GM12878 (cell line): ENCODE results near the gene TTC33. TPM values are rescaled to one million over a fixed set of nuclear protein-coding genes. Genes with fewer than 3 reads are reported as not detected.

Experiments used
- ASH2L ChIP-seq: fragments of 300-600, 200-600 bp; sonication (generic); IDR thresholded peaks from 2 replicates; pipeline ENCODE4 v1.6.1; 2017; ENCODE audit warnings: low read depth, mild to moderate bottlenecking, borderline replicate concordance
- BHLHE40 ChIP-seq, 2 experiments: fragments of 450-650 bp in 1 of 2; IDR thresholded peaks; 2 replicates each; pipeline ENCODE4 v1.6.1; 2011 to 2017; ENCODE audit warnings: low read depth in 2 of 2, borderline replicate concordance in 1 of 2, improper control_type of control experiment in 1 of 2, low read length in 1 of 2, mild to moderate bottlenecking in 1 of 2
- CHD2 ChIP-seq: IDR thresholded peaks from 2 replicates; pipeline ENCODE4 v1.6.1; 2011; ENCODE audit warnings: low read depth, low read length, improper control_type of control experiment, borderline replicate concordance
- HDAC2 ChIP-seq: fragments of 200-600 bp; sonication (generic); IDR thresholded peaks from 2 replicates; pipeline ENCODE4 v1.6.1; 2017
- IKZF2 ChIP-seq, 2 experiments: fragments of 450-650 bp; IDR thresholded peaks; 2 replicates each; pipeline ENCODE4 v1.6.1; 2017; ENCODE audit warnings: mild to moderate bottlenecking in 2 of 2, moderate library complexity in 2 of 2
- MEF2A ChIP-seq: IDR thresholded peaks from 2 replicates; pipeline ENCODE4 v1.6.1; 2011; ENCODE audit warnings: low read depth, mild to moderate bottlenecking, low read length, moderate library complexity; ENCODE audit not compliant: insufficient read depth
- MXI1 ChIP-seq: fragments of 150-350 bp; IDR thresholded peaks from 2 replicates; pipeline ENCODE4 v1.6.1; 2011; ENCODE audit warnings: low read depth, mild to moderate bottlenecking, inconsistent platforms, low read length, improper control_type of control experiment
- NBN ChIP-seq: fragments of 450-650 bp; IDR thresholded peaks from 2 replicates; pipeline ENCODE4 v1.6.1; 2016
- NR2C2 ChIP-seq: IDR thresholded peaks from 2 replicates; pipeline ENCODE4 v1.6.1; 2011; ENCODE audit warnings: borderline replicate concordance, low read depth; ENCODE audit not compliant: control insufficient read depth, insufficient read length
- NR2F1 ChIP-seq: fragments of 450-650 bp; conservative IDR thresholded peaks from 2 replicates; pipeline ENCODE4 v1.6.1; 2017; ENCODE audit warnings: mild to moderate bottlenecking
- PAX5 ChIP-seq: IDR thresholded peaks from 2 replicates; pipeline ENCODE4 v1.6.1; 2011; ENCODE audit warnings: low read depth, low read length, borderline replicate concordance
- PAX8 ChIP-seq: fragments of 450-650 bp; IDR thresholded peaks from 2 replicates; pipeline ENCODE4 v1.6.1; 2017; ENCODE audit warnings: mild to moderate bottlenecking, moderate library complexity
- RCOR1 ChIP-seq: conservative IDR thresholded peaks from 2 replicates; pipeline ENCODE4 v1.6.1; 2012; ENCODE audit warnings: low read depth, low read length, improper control_type of control experiment
- SMARCA5 ChIP-seq: fragments of 450-650 bp; IDR thresholded peaks from 2 replicates; pipeline ENCODE4 v1.6.1; 2017; ENCODE audit warnings: mild to moderate bottlenecking
- SP1 ChIP-seq: IDR thresholded peaks from one replicate; pipeline ENCODE4 v1.6.1; 2011; ENCODE audit warnings: low read depth, low read length
- SREBF1 ChIP-seq: IDR thresholded peaks from 2 replicates; pipeline ENCODE4 v1.6.1; 2012; ENCODE audit warnings: mild to moderate bottlenecking, low read length
- STAT1 ChIP-seq: fragments of 450-650 bp; conservative IDR thresholded peaks from 2 replicates; pipeline ENCODE4 v1.6.1; 2014; ENCODE audit warnings: antibody characterized with exemption, mild to moderate bottlenecking
- TAF1 ChIP-seq: IDR thresholded peaks from 2 replicates; pipeline ENCODE4 v1.6.1; 2011; ENCODE audit warnings: mild to moderate bottlenecking, low read depth, low read length, borderline replicate concordance
- TCF7 ChIP-seq: IDR thresholded peaks from 2 replicates; pipeline ENCODE4 v1.6.1; 2014; ENCODE audit warnings: antibody characterized with exemption, borderline replicate concordance
- ZBED1 ChIP-seq: IDR thresholded peaks from 2 replicates; pipeline ENCODE4 v1.6.1; 2016; ENCODE audit warnings: borderline replicate concordance
- ZNF217 ChIP-seq: fragments of 450-650 bp; IDR thresholded peaks from 2 replicates; pipeline ENCODE4 v1.6.1; 2017; ENCODE audit warnings: antibody characterized with exemption, mild to moderate bottlenecking
- polyA plus RNA-seq, 11 experiments: library from polyadenylated mRNA; depleted of rRNA in 4 of 11; unstranded in 6 of 11; stranded (reverse) in 5 of 11; fragments of >200 nt; fragmentation: Nextera tagmentation in 4 of 11; fragmentation: Illumina TruSeq in 1 of 11; extraction: Ambion mirVana in 4 of 11; extraction: Trizol in 1 of 11; gene quantifications; 1 replicate in 1 of 11; 2 replicates in 10 of 11; pipeline versions ENCODE4 v1.2.1 to v1.2.3, GENCODE V29; 2011 to 2016; ENCODE audit warnings: inconsistent platforms in 2 of 11, missing spikeins in 2 of 11, low read depth in 1 of 11
- total RNA-seq, 4 experiments: library from RNA; depleted of rRNA in 3 of 4; stranded (reverse); fragments of >200 nt in 3 of 4; fragmentation: Illumina TruSeq in 1 of 4; extraction: Trizol in 1 of 4; gene quantifications; 2 replicates each; pipeline versions ENCODE4 v1.2.1 to v1.2.3, GENCODE V29; 2013 to 2021
- TF ChIP-seq, protein P1 (sequence below): fragments of 450-650 bp; IDR thresholded peaks from 2 replicates; pipeline ENCODE4 v1.6.1; 2017; ENCODE audit warnings: low read depth, mild to moderate bottlenecking, moderate library complexity
- TF ChIP-seq, protein P2 (sequence below): IDR thresholded peaks from 2 replicates; pipeline ENCODE4 v1.6.1; 2011; ENCODE audit warnings: mild to moderate bottlenecking, low read depth, low read length, moderate library complexity; ENCODE audit not compliant: insufficient replicate concordance
- TF ChIP-seq, protein P3 (sequence below): IDR thresholded peaks from 2 replicates; pipeline ENCODE4 v1.6.1; 2012; ENCODE audit warnings: low read depth, low read length, improper control_type of control experiment
- TF ChIP-seq, protein P4 (sequence below): fragments of 450-650 bp; IDR thresholded peaks from 2 replicates; pipeline ENCODE4 v1.6.1; 2016; ENCODE audit warnings: mild to moderate bottlenecking

TTC33 gene
- total and polyA plus RNA-seq, 10 of the 15 experiments (the other 5 are each of a cell fraction or from before 2014, with no cell fraction given): 7.9 to 22.3 (median 14.6) TPM

DNA sequence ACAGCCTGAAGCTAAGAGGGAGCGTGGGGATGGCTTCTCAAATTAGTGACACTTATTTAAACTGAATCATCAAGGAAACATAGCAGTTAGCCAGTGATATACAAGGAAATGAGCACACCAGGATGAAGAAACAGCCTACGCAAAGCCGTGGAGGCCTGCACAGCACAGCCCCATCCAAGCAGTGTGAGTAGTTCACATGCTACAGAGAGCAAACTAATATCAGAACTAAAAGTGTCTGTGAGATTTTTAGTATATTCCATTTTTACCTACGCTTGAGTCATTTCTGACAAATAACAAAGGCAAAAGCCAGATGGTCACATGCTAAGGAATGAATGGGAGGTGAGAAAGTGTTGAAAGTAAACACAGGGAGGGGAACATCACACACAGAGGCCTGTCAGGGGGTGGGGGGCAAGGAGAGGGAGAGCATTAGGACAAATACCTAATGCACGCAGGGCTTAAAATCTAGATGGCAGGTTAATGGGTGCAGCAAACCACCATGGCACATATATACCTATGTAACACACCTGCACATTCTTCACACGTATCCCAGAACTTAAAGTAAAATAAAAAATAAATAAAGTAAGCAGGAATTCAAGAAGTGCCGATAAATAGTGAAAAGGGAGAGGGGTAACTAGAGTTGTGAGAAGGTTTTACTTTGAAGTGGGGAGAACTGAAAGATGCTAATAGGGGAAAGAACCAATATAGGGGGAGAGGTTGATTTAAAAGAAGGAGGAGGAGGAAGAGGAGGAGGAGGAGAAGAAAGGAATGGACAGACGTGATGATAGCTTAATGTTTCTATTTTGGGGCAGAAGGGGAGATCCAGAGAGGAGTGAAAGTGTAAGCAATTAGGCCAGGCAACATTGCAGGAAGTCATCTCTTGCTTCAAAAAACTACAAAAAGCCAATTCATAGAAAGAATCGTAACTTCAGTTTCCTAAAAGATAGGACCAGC is 177.0 kb downstream of the TTC33 start (continued):
- TF ChIP-seq, protein P1, sequence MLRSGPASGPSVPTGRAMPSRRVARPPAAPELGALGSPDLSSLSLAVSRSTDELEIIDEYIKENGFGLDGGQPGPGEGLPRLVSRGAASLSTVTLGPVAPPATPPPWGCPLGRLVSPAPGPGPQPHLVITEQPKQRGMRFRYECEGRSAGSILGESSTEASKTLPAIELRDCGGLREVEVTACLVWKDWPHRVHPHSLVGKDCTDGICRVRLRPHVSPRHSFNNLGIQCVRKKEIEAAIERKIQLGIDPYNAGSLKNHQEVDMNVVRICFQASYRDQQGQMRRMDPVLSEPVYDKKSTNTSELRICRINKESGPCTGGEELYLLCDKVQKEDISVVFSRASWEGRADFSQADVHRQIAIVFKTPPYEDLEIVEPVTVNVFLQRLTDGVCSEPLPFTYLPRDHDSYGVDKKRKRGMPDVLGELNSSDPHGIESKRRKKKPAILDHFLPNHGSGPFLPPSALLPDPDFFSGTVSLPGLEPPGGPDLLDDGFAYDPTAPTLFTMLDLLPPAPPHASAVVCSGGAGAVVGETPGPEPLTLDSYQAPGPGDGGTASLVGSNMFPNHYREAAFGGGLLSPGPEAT: peak; percentile 84
- TF ChIP-seq SMARCA5: peak; percentile 61; the same call in 1 of the 2 replicates
- peak; percentile 86; the same call in 1 of the 2 replicates for TF ChIP-seq RCOR1
- peak; percentile 100 for TF ChIP-seq ZNF217
- TF ChIP-seq MXI1: no peak
- TF ChIP-seq, protein P2, sequence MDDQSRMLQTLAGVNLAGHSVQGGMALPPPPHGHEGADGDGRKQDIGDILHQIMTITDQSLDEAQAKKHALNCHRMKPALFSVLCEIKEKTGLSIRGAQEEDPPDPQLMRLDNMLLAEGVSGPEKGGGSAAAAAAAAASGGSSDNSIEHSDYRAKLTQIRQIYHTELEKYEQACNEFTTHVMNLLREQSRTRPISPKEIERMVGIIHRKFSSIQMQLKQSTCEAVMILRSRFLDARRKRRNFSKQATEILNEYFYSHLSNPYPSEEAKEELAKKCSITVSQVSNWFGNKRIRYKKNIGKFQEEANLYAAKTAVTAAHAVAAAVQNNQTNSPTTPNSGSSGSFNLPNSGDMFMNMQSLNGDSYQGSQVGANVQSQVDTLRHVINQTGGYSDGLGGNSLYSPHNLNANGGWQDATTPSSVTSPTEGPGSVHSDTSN: no peak
- peak; percentile 98 for TF ChIP-seq ZBED1
- TF ChIP-seq, protein P3, sequence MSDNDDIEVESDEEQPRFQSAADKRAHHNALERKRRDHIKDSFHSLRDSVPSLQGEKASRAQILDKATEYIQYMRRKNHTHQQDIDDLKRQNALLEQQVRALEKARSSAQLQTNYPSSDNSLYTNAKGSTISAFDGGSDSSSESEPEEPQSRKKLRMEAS: no peak
- TF ChIP-seq NR2F1: peak; percentile 95
- peak; percentile 88; the same call in 1 of the 2 replicates for TF ChIP-seq ASH2L
- peak; percentile 71 to 77 for TF ChIP-seq BHLHE40 (IDR thresholded peaks at IDR 0.05; ENCODE audit: borderline replicate concordance in 1 of 2, low read depth in 2 of 2, low read length in 1 of 2)
- no peak for TF ChIP-seq PAX8
- peak; percentile 47 for TF ChIP-seq SP1
- no peak for TF ChIP-seq NR2C2
- TF ChIP-seq CHD2: no peak
- no peak for TF ChIP-seq STAT1
- TF ChIP-seq TAF1: no peak
- peak; percentile 97 for TF ChIP-seq PAX5
- TF ChIP-seq, protein P4, sequence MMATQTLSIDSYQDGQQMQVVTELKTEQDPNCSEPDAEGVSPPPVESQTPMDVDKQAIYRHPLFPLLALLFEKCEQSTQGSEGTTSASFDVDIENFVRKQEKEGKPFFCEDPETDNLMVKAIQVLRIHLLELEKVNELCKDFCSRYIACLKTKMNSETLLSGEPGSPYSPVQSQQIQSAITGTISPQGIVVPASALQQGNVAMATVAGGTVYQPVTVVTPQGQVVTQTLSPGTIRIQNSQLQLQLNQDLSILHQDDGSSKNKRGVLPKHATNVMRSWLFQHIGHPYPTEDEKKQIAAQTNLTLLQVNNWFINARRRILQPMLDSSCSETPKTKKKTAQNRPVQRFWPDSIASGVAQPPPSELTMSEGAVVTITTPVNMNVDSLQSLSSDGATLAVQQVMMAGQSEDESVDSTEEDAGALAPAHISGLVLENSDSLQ: no peak
- TF ChIP-seq SREBF1: peak; percentile 82
- peak; percentile 91 for TF ChIP-seq TCF7
- peak; percentile 99 for TF ChIP-seq MEF2A
- peak; percentile 88 to 90 for TF ChIP-seq IKZF2 (IDR thresholded peaks at IDR 0.05)
- TF ChIP-seq NBN: peak; percentile 76
- no peak for TF ChIP-seq HDAC2
